Stimulated activated CD8-positive, alpha-beta memory T cell treated with anti-CD3 and anti-CD28 coated beads, Interleukin-4, amount 100 ng/mL, for 4 hours (primary cell): ENCODE data around the gene HGD.
A peak's percentile ranks its signal among the peaks of the same experiment; 100 is the strongest.

ENCODE experiments used
- DNase-seq, 2 donors: peaks; one replicate each; pipeline ENCODE4 v3.0.0-alpha.2; 2020; ENCODE audit warnings: low read depth in 2 of 2, low spot score in 1 of 2

The HGD gene

DNA sequence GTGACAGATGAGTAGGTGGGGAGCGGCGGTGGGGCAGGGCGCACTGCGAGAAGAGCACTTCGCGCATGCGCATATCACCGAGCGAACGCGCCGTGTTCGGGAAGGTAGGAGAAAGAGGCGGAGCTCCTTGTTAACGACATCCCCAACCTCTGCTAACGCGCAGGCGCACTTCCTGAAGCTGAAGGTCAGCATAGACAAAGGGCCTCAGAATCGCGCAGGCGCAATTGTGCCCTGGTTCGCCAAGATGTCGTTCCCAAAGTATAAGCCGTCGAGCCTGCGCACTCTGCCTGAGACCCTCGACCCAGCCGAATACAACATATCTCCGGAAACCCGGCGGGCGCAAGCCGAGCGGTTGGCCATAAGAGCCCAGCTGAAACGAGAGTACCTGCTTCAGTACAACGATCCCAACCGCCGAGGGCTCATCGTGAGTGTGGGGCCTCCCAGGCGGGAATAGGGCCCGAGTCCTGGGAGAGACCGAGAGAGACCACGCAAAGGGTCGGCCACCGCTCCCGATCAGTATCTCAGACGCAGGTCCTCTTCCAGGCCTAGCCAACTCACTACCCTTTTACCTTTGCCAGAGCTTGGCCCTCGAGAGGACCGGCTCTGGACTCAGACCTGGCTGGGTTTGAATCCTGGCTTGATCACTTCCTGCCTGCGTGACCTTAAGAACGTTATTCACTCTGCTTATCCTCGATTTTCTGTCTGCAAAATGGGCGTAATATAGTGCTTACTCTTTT lies 85.8 kb downstream of the HGD start, which contains the start of gene NDUFB4:
Gene NDUFB4, plus strand, starts transcription at position 221 of the 737 bp plus-strand sequence. Its CDS starts 24 bp downstream, at position 245.
- peak; percentile 94 for DNase-seq

DNA sequence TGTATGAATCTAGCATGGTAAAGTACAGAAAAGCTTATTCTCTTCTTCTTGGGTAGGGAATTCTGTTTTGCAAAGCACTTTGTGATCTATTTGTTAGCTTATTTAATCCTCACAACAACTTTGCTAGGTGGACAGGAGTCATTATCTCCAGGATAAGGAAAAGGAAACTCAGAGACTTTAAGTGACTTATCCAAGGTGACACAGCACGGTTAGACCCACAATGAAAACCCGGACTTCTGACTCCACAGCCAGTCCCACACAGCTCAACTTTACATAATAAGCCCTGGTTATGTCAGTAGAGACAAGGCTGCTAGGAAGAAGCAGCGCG lies 86.3 kb downstream of the HGD start:
- DNase-seq, result no peak

GRCh38 chr3:120587332-120587975 lies 94.6 kb downstream of the HGD start:
- no peak for DNase-seq
